D341Med (cell line): Measurements from ENCODE around the gene CYP21A2.

Experiments used
- DNase-seq: peaks from one replicate; pipeline ENCODE4 v3.0.0; 2012; ENCODE audit warnings: low spot score

The CYP21A2 gene

GRCh38 chr6:32083812-32084768 lies 45.9 kb downstream of the CYP21A2 start:
- no peak for DNase-seq

- DNase-seq, result no peak
Measured at GRCh38 chr6:32084780-32085179, 46.6 kb downstream of the CYP21A2 start.

GRCh38 chr6:32085759-32086459 lies 47.7 kb downstream of the CYP21A2 start:
- peak; percentile 67 for DNase-seq

- peak; percentile 59 for DNase-seq
Measured at GRCh38 chr6:32086661-32087573, 48.7 kb downstream of the CYP21A2 start.

GRCh38 chr6:32087574-32088486 lies 49.6 kb downstream of the CYP21A2 start:
- DNase-seq, result peak; percentile 89

GRCh38 chr6:32088487-32089049 lies 50.4 kb downstream of the CYP21A2 start:
- no peak for DNase-seq

GRCh38 chr6:32089082-32089828 lies 51.0 kb downstream of the CYP21A2 start:
- no peak for DNase-seq
